Fibroblast of skin of abdomen (primary cell): ENCODE measurements around the gene TEDC1.
A peak's percentile ranks its signal among the peaks of the same experiment; 100 is the strongest.

Experiments used
- DNase-seq: peaks from one replicate; pipeline ENCODE4 v3.0.0-alpha.2; 2013

Gene TEDC1

GRCh38 chr14:105497671-105498429 lies 6.8 kb downstream of the TEDC1 start:
- no peak for DNase-seq

- no peak for DNase-seq
These were observed 7.6 kb downstream of the TEDC1 start for GRCh38 chr14:105498430-105499255.

- DNase-seq, result no peak
These were observed 8.4 kb downstream of the TEDC1 start for GRCh38 chr14:105499256-105500035.

GRCh38 chr14:105500036-105500725 lies 9.1 kb downstream of the TEDC1 start:
- DNase-seq, result no peak

- no peak for DNase-seq
These were observed 9.7 kb downstream of the TEDC1 start for GRCh38 chr14:105500726-105501101.

- no peak for DNase-seq
These were observed 10.7 kb downstream of the TEDC1 start for GRCh38 chr14:105501504-105502291.

- DNase-seq, result no peak
These were observed 11.6 kb downstream of the TEDC1 start for GRCh38 chr14:105502446-105503295.

- no peak for DNase-seq
These were observed 12.2 kb downstream of the TEDC1 start for GRCh38 chr14:105503296-105503640.

- DNase-seq, result no peak
These were observed 13.1 kb downstream of the TEDC1 start for GRCh38 chr14:105503935-105504692.

- DNase-seq, result no peak
These were observed 14.1 kb downstream of the TEDC1 start for GRCh38 chr14:105505101-105505500.

GRCh38 chr14:105507247-105507646 lies 16.2 kb downstream of the TEDC1 start:
- no peak for DNase-seq

- no peak for DNase-seq
These were observed 17.0 kb downstream of the TEDC1 start for GRCh38 chr14:105508069-105508468.

- no peak for DNase-seq
These were observed 17.6 kb downstream of the TEDC1 start for GRCh38 chr14:105508601-105509000.

- no peak for DNase-seq
These were observed 26.1 kb downstream of the TEDC1 start for GRCh38 chr14:105517096-105517495.

- DNase-seq, result no peak
These were observed 29.1 kb downstream of the TEDC1 start for GRCh38 chr14:105519946-105520698.

- no peak for DNase-seq
These were observed 34.3 kb downstream of the TEDC1 start for GRCh38 chr14:105525326-105525725.

- peak; percentile 7 for DNase-seq
These were observed 35.1 kb downstream of the TEDC1 start, which contains the start of gene TMEM121 for GRCh38 chr14:105525861-105526775. Gene TMEM121, plus strand, starts transcription at chr14:105526583. Its CDS starts 2,252 bp downstream, at chr14:105528835.
